ENCODE data around the gene MOB3A. TPM values are rescaled to one million over a fixed set of nuclear protein-coding genes. Genes with fewer than 3 reads are reported as not detected.

Gene MOB3A
- total RNA-seq, 1 experiment from 2014 or later, result 28.9 TPM

DNA sequence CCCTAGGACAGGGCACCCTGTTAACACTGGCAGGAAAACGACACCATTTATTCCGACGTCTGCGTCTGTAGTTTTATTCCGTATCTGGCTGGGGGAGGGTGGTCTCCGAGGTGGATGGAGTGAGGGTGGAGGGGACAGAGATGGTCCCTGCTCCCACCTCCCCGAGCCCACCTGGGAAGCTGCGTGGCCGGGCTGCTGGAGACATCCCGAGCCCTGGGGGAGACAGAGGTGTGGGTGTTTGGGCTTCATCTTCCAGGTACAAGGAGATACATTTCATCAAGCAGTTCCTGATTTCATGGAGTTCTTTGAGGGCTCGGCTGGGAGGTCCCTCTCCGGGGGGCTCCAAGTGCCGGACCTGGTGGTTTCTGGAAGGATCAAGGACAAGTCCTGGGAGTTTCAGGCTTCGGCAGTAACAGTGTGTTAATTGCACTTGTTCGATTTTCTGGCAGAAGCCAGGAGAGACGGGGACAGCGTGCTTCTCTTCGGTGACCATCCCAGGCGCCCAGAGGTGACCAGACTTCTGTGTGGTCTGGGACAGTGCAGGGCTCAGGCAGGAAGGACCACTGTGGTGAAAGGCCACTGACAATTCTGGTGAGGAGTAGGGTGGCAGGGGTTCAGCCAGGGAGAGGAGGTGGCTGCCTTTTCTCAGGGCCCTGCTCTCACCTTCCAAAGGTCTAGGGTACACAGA lies 25.0 kb downstream of the MOB3A start:
- in situ Hi-C loops (cut with HindIII; ENCODE audit: low pct_unique_long_range_greater_than_20kb, low sequenced_read_pairs), result no loop called here
- DNase-seq (ENCODE audit: low read depth), result no peak

DNA sequence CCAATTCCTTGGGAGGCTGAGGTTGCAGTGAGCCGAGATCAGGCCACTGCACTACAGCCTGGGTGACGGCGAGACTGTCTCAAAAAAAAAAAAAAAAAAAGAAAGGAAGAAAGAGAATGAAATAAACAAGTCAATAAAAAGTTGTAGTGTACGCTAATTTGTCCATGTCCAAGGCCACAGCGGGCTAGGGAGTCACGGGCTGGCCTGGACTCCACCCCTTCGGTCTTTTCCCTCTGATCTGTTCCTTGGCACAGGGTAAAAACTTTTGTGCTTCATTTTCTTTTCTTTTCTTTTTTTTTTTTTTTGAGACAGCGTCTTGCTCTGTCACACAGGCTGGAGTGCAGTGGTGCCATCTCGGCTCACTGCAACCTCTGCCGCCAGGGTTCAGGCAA lies 25.7 kb downstream of the MOB3A start:
- in situ Hi-C loops (cut with HindIII; ENCODE audit: low pct_unique_long_range_greater_than_20kb, low sequenced_read_pairs), result no loop called here

DNA sequence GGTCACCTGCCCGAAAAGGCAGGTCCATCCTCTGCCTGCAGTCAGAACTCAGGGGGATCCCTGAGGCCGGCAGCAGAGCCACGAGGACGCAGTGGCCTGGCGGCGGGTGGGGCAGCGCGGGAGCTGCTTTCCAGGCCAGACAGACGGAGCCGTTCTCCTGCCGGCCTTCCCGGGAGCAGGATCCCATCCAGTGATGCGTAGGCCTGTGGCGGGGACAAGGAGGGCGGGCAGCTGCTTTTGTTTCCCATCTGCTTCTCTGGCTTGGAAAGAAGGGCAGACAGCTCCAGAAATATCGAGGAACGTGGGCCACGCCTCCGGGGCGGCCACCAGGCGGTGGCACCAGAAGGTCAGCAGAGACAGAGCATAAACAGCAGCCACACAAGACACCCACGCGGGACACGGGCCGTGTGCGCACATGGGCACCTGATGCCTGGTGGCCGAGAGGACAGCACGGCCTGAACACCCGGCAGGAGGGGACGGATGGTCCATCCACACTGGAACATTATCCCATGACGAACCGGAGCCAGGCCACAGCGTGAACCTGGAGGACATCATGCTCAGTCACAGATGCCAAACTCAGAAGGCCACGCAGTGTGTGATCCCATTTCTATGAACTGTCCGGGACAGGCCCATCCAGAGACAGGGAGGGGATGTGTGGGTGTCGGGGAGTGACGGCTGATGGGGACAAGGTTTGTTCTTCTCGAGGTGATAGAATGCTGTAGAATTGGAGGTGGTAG lies 31.2 kb downstream of the MOB3A start:
- in situ Hi-C loops (cut with HindIII; ENCODE audit: low pct_unique_long_range_greater_than_20kb, low sequenced_read_pairs), result no loop called here
- DNase-seq (ENCODE audit: low read depth), result peak; percentile 33

More for the DNA sequence above, 25.7 kb downstream of the MOB3A start:
- no peak for DNase-seq (ENCODE audit: low read depth)

DNA sequence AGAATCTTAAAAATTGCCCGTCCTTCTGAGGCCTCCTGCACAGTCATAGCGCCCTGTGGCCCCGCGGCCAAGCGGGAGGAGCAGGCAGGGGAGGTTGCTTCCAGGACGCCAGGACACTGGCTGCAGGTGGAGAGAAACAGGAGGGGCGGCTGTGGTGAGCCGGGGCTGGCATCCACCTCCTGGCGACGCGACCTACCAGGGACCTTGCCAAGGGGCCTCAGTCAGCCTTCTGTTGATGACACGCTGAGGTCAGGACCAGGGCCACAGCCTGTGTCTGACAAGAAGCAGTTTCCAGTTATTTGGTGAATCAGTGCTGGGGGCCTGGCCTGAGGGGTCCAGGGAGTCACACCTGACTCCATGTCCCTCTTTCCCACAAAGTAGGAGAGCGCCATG lies 31.7 kb downstream of the MOB3A start:
- no peak for DNase-seq (ENCODE audit: low read depth)
- in situ Hi-C loops (cut with HindIII; ENCODE audit: low pct_unique_long_range_greater_than_20kb, low sequenced_read_pairs), result no loop called here

DNA sequence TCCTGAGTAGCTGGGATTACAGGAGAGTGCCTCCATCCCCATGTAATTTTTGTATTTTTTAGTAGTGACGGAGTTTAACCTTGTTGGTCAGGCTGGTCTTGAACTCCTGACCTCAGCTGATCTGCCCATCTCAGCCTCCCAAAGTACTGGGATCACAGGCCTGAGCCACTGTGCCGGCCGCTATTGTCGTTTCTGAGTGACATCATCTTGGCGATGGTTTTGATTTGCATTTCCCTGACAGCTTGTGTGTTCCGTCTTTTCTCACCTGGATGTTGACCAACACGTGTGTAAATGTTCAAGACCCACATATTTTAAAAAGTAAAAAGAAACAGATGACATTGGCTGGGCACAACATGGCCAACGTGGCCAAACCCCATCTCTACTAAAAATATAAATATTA lies 32.3 kb downstream of the MOB3A start:
- no peak for DNase-seq (ENCODE audit: low read depth)
- in situ Hi-C loops (cut with HindIII; ENCODE audit: low pct_unique_long_range_greater_than_20kb, low sequenced_read_pairs), result no loop called here

DNA sequence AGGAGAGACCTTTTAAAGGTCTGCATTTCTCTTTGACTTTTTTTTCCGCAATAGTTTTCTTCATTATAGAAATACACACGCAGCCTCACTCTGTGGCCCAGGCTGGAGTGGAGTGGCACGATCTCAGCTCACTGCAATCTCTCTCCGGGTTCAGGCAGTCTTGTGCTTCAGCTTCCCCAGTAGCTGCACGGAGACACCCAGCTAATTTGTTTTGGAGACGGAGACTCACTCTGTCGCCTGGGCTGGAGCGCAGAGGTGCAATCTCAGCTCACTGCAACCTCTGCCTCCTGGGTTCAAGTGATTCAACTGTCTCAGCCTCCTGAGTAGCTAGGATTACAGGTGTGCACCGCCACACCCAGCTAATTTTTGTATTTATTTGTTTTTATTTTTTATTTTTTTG lies 33.4 kb downstream of the MOB3A start:
- in situ Hi-C loops (cut with HindIII; ENCODE audit: low pct_unique_long_range_greater_than_20kb, low sequenced_read_pairs), result no loop called here
- no peak for DNase-seq (ENCODE audit: low read depth)

DNA sequence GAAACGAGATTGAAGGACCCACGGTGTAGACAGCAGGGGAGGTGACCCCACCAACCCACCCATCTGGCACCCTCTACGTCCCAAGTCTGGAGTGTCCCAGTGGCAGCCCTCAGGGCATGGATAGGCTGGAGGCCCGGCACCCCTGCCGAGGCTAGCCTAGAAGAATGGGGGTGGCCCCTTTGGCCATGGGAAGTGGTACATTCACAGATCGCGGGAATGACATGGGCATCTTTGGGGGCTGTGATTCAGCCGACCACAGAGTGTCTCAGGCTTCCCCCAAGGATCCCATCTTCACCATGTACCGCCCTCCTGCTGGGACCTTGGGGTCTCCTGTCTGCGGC lies 33.8 kb downstream of the MOB3A start:
- in situ Hi-C loops (cut with HindIII; ENCODE audit: low pct_unique_long_range_greater_than_20kb, low sequenced_read_pairs), result no loop called here
- DNase-seq (ENCODE audit: low read depth), result no peak

DNA sequence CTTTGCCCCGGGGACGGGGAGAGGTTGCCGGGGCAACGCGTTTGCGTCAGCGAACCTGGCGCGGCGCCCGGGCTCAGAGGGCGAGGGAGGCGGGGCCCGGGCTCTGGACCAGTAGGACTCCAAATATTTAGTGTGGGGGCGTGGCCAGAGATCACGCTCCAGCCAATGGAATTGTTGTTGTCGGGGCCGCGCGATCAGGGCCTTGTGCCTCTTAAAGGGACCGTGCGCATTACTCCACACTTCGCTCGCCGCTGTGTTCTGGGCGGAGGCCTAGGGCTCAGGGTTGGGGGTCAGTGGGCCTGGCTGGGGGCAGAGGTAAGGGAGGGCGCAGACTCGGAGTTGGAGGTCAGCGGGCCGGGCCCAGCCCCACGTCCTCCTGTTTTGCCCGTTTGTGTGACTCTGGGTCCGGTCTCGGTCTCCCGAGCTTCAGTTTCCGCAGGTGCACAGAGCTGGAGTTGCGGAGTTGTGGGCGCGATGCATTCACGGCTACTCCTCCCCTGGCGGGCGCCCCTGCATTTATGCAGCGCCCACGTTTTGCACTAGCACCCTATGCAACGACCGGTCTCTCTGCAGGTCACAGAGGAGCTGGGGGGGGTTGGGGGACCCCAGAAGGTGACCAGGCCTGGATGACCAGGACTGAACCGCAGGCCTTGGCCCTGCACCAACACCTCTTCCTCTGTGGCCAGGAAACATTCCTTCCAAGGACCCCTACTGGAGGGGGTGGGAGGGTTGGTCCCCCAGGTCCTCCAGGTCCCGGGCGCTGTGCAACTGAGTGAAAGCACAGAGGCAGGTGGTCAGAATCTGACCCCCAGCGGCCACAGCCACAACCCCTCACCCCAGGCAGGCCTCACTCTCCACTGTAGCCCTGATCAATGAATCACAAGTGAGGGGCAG lies 34.4 kb downstream of the MOB3A start:
- in situ Hi-C loops (cut with HindIII; ENCODE audit: low pct_unique_long_range_greater_than_20kb, low sequenced_read_pairs), result no loop called here
- DNase-seq (ENCODE audit: low read depth), result peak; percentile 94

DNA sequence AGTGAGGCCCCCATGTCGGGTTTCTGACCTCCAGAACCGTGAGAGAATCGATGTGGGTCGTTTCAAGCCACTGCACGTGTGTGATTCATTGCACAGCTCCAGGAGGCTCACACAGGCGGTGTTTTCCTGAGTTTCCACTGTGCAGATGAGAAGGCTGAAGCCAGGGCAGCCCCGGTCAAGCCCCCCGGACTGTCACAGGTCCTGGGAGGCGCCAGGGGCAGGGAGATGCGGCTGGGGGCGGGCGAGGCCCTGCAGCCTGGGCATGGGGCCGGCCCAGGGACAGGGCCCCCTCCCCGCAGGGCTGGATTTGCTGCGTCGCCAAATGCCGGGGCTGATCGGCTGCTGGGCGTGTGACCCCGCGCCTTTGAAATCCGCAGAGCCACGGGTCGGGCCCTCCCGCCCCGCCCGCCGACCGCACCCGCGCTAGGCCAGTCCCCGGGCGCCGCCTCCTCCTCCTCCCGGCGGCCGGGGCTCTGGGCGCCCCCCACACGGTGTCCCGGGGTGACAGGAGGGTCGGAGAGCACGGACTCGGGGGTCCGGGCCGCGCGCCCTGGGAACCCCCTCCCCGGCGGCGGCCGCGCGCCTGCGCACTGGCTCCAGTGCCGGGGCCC lies 35.1 kb downstream of the MOB3A start:
- in situ Hi-C loops (cut with HindIII; ENCODE audit: low pct_unique_long_range_greater_than_20kb, low sequenced_read_pairs), result no loop called here
- peak; percentile 83 for DNase-seq (ENCODE audit: low read depth)

DNA sequence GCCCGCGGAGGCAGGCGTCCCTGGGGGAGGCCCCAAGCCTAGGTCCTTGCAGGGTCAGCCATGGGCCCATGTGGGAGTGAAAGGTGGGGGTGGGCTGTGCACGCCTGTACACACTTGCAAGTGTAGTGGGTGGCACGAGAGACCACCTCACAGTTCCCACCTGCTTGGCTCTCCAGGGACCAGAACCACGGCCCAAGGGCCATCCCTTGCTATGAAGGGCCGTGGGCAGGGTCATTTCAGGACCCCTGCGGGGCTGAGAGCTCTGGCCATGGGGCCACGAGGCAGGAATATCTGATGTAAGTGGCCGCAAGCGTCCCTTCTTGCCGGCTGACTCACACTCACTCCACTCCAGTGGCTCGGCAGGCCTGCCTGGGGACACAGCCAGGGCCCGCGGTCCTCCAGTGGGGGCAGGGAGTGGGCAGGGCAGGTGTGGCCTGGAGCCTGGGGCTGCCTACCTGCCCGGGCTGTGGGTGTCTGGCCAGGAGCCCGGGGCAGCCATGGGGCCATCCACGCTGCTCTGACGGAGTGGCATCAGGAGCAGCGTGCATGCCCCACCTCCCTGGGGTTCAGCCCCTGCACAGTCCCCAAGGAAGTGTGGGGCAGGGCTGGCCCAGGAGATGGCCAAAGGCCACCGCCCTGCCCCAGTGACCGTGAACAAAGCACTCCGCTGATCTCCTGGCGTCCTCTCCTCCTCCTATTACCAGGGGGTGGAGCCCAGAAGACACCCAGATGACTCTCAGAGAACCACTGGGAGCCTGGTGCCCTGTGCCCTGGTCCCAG lies 36.5 kb downstream of the MOB3A start:
- in situ Hi-C loops (cut with HindIII; ENCODE audit: low pct_unique_long_range_greater_than_20kb, low sequenced_read_pairs), result no loop called here

DNA sequence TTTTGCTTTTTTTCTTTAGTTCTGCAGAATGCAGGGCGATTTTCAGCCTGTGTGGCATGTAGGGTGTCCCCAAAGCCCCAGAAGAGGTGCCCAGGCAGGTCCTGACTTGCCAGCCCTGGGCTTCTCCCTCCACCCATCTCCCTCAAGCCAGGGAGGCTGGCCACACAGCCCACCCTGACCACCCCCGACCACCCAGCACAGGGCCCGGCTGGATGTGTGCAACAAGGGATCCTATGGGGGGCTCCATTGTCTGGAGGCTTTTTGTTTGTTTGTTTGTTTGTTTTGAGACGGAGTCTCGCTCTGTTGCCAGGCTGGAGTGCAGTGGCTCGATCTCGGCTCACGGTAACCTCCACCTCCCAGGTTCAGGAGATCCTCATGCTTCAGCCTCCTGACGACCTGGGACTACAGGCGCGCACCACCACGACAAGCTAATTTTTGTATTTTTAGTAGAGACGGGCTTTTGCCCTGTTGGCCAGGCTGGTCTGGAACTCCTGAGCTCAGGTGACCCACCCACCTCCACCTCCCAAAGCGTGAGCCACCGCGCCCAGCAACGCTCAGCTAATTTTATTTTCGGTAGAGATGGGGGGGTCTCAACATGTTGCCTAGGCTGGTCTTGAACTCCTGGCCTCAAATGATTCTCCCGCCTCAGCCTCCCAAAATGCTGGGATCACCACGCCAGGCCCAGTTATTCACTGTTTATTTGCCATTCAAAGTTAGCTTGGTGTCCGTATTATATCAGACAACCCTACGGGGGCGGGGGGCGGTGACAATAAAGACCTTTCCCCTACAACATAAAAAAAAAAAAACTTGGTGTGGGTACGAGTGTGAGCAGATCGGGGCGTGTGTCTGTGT lies 37.3 kb downstream of the MOB3A start:
- no peak for DNase-seq (ENCODE audit: low read depth)

More for the DNA sequence above, 36.5 kb downstream of the MOB3A start:
- DNase-seq (ENCODE audit: low read depth), result peak; percentile 94

DNA sequence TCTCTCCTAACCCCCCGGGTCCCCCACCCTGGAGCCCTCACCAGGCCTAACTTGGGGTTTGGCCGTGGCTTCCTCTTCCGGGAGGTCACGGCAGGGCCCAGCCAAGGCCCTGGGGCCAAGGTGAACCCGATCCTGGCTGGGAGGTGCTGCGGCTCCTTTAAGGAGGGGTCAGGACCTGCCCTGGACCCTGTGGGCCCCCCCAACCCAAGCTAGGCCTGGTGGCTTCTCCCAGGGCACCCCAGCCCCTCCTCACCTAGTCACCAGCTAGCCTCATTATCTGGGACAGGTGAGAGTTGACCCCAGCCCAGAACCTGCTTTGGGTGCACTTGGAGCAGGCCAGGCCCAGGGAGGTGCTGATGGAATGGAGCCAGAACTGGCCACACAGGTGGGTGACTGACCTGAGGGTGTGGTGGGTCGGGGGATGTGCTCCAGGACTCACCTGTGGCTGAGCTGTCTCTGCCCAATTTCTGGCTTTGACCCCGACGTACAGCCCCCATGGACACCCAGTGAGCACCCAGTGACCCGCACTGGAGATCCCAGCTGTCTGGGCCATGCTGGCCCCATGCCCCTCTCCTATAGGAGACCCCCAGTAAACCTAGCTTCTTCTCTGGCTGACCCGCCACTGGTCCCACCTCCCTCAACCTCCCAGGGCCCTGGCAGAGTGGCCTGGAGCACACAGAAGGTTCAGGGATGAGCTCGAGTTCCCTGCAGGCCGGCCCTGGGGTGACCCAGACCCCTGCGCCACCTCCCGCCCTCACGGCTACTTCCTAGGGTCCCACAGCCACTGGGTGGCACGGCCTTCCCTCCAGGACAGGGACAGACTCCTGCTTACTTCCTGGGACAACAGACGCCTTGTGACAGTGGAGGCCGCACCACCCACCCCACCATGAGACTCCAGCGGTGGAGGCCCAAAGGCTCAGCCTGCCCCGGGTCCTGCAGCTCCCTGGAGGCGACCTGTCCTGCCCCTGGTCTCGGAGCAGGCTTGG lies 38.3 kb downstream of the MOB3A start:
- no peak for DNase-seq (ENCODE audit: low read depth)
- in situ Hi-C loops (cut with HindIII; ENCODE audit: low pct_unique_long_range_greater_than_20kb, low sequenced_read_pairs), result no loop called here

More for the DNA sequence above, 37.3 kb downstream of the MOB3A start:
- in situ Hi-C loops (cut with HindIII; ENCODE audit: low pct_unique_long_range_greater_than_20kb, low sequenced_read_pairs), result no loop called here

DNA sequence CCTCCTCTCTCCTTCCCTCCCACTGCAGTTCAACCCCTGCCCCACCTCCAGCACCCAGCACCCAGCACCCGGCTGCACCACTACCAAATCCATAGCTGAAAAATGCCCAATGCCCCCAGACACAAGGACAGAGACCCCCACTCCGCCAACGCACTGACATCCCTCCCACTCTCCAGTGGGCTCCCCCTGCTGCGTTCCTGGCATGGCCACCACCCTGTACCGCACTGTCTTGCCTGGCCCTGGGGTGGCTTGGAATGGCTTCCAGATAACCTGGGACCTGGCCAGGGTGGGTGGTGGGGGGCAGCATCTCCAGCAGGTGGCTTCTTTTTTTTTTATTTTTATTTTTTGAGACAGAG lies 39.3 kb downstream of the MOB3A start:
- in situ Hi-C loops (cut with HindIII; ENCODE audit: low pct_unique_long_range_greater_than_20kb, low sequenced_read_pairs), result no loop called here
- DNase-seq (ENCODE audit: low read depth), result no peak

DNA sequence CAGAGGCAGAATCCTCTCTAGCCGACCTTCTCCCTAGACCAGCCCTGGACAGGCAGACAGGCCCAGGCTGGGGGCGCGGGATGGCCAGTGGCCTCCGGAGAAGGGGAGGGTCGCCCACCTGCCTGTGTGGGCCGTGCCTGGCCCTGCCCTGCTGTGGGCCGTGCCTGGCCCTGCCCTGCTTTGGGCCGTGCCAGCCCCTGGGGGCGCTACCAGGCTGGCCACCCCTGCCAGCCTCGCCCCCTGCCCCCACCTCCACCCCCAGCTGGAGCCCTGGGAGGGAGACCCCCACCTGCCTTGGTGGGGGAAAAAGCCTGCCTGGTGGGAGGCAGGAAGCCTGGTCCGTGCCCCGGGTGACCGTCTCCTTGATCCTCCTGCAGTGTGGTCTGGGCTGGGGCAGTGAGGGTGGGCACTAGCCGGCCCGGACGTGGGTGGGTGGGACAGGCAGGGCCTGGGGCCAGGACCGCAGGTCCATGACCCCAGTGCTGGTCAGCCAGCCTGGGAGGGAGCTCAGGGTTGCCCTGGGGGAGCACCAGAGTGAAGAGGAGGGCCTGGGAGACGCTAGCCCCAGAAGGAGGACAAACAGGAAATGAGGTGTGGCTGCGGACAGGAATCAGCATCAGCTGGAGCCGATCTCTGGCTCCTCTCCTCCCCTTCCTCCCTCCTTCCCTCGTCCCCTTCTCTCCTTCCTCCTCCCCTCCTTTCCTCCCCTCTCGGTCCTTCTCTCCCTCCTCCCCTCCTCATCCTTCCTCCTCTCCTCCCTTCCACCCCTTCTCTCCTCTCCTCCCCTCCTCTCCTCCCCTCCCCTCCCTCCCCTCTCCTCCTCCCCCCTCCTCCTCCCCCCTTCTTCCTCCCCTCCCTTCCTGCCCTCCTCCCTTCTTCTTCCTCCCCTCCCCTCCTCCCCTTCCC lies 39.9 kb downstream of the MOB3A start:
- in situ Hi-C loops (cut with HindIII; ENCODE audit: low pct_unique_long_range_greater_than_20kb, low sequenced_read_pairs), result no loop called here
- peak; percentile 63 for DNase-seq (ENCODE audit: low read depth)

DNA sequence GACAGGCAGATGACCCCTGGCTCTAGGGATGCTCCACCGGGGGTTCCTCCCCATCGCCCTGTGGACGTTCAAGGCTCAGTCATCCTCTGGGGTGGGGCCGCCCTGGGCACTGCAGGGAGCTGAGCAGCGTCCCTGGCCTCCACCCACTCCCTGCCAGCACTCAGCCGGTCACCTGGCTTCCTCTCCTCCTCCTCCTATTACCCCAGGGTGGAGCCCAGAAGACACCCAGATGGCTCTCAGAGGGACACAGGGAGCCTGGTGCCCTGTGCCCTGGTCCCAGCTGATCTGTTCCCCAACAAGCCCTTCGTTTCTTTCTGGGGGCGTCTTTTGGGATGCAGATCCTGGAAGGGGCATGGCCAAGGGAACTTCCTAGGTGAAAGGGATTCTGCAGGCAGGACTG lies 41.4 kb downstream of the MOB3A start:
- DNase-seq (ENCODE audit: low read depth), result peak; percentile 27
- in situ Hi-C loops (cut with HindIII; ENCODE audit: low pct_unique_long_range_greater_than_20kb, low sequenced_read_pairs), result no loop called here
